GM19463 (cell line): Measurements from ENCODE around the gene POU5F2.

Experiments used
- ATAC-seq: cut with Tn5 transposase; IDR thresholded peaks from one replicate; pipeline ENCODE4 v1.9.1; 2021; ENCODE audit warnings: mild to moderate bottlenecking, moderate library complexity; ENCODE audit not compliant: unreplicated experiment

The POU5F2 gene, protein sequence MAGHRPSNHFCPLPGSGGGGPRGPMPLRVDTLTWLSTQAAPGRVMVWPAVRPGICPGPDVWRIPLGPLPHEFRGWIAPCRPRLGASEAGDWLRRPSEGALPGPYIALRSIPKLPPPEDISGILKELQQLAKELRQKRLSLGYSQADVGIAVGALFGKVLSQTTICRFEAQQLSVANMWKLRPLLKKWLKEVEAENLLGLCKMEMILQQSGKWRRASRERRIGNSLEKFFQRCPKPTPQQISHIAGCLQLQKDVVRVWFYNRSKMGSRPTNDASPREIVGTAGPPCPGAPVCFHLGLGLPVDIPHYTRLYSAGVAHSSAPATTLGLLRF

GRCh38 chr5:93741136-93741811, at the start of gene POU5F2:
Gene POU5F2 (minus strand): TSS chr5:93741600. CDS start chr5:93741563, 37 bp downstream.
- ATAC-seq, result no peak

DNA sequence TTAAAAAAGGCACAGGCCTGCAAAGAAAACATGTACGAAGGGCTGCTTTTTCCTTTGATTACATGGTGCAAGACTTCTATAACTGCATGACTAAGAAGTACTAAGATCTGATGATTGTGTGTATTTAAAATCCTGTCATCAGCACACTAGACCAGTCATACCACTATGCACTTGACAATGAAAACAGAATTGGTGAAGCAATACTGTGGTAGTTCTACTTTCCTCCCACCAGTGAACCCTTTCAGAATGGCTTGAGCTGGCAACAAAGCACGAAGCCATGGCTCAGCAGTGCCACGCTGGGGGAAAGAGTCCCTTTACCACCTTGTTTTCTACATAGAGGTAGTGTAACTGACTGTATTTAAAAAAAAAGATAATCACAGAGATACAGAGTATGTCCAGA, 49.0 kb upstream of the POU5F2 start:
- ATAC-seq, result no peak

DNA sequence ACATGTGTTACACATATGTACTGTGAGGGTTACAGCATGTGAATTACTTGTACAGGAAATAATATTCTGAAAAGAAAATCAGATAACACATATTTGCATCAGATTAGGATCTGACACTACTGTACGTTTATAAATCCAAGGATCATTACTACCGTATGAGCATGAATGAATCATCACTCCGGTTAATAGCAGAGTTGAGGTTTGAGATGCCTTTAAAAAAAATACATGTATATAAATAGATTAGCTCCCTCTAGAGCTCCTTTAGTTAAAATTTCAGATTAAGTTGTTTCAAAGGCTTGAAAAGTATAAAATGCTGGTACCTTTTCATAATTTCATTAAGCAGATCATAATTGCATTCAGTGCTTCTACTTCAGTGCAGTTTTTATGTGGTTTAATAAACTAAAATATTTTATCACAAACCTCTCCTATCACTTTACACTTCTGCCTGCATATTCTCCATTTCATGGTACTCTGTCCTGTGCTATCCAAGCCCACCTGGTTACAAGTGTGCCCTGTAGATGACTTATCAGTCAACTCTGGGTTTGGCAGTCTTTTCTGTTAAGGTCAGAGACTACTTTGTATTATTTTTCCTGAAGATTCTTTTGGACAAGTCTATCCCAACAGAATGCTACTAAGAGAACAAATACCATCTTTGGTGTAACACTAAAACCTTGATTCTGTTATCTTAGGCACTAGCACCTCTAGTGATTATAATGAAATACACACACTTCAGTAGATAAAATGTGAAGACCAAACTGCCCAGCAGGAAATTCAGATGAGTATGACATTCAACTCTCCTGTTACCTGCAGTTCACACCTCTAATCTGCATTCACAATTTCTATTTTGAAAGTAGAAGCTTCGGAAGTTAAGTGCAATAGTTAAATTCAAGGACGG, 48.0 kb upstream of the POU5F2 start:
- ATAC-seq, result no peak

DNA sequence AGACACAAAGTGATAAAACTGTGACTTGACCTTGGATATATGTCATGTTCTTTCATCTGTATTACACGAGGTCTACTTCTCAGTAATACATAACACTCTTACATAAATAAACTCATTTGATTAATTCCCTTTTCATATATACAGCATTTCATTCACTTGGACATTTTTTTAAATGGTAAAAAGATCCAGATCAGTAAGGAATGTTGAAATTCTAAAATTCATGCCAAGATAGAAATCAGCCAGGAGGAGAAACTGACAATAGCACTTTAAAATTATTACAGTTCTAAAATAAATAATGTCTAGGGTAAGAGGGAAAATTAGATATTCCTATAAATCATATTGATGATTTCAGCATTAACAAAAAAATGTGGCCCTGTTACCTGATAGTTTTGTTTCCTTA, 46.2 kb upstream of the POU5F2 start:
- no peak for ATAC-seq

GRCh38 chr5:93785475-93785874, 44.1 kb upstream of the POU5F2 start:
- no peak for ATAC-seq

DNA sequence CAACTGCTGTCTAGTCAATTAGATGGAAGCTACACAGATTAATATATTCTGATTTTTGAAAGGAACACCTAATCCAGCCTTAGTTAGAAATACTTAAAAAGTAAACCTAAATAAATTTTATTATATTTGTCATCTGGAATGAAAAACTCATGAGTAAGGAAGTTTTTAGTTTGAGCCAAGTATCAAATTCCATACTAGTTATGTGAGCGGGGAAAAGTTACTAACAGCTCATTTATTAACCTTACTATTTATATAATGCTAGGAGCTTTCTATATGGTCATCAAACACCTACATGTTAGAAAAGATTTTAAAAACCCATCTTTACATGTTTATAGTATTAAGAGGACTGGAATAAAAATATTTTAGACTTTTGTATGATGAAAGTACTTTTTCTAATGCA, 41.6 kb upstream of the POU5F2 start:
- ATAC-seq, result no peak

DNA sequence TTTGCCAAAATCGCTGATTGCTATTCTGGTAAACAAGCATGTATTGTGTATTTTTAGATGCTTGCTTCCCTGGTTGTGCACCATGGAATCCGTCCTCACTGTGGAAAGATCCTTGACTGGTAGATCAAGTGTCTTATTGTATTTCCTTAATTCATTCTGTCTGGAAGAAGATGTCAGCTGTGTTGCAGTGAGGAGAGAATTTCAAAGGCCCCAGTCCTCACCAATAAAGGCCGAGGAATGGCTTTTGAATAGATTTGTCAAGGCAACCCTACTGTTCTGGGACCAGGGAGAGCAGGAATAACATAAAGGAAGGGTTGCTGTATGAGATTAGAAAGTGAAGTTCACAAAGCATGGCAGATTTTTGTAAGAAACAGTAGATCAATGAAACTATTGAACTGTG, 36.2 kb upstream of the POU5F2 start:
- ATAC-seq, result no peak

DNA sequence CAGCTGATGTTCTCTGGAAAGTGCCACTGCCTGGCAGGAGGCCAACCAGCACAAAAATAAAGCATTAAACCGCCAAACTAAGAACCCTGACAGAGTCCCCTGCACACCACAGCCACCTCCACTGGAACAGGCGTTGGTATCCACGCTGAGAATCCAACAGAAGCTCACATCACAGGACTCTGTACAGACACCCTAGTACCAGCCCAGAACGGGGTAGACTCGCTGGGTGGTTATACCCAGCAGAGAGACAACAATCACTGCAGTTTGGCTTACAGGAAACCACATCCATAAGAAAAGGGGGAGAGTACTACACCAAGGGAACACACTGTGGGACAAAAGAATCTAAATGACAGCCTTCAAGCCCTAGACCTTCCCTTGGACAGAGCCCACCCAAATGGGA, 15.0 kb upstream of the POU5F2 start:
- ATAC-seq, result no peak

DNA sequence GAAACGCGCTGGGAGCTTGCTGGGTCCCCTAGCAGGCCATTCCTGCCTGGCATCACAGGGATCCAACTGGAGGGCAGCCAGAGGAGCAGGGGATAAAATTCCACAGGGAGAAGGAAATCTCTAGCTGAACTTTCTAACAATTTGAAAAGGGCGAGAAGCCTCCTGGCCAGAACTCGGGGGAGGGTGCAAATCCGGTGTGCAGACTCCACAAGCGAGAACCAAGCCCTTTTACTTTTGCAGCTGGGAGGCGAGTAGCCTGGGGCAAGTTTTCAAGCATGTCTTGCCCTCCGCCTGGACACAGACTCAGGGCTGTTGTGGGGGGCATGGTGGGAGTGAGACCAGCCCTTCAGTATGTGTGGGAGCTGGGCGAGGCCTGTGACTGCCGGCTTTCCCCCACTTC, 14.3 kb upstream of the POU5F2 start:
- no peak for ATAC-seq

DNA sequence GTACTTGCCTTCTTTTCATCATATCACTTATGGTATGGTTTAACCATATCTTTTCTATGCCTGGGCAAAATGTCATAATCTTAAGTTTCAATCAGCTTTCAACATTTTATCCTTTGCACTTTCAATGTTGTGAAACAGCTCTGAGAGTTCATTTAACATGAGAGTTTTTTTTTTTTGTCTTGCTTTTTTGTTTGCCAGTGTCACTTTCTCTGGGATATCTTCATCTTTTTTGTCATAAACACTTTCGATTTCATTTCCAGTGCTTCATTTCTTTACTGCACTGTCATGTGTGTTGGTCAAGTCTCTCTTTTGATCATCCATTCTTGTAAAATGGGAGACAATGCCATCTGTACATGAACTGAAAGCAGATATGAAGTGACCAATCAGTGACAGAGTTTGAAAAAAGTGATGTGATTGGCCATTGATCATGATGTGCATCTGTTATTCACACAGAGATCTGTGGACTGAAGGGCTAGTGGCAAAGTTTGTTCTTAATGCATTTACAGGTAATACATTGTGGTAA, 7.5 kb upstream of the POU5F2 start:
- no peak for ATAC-seq

GRCh38 chr5:93746406-93747056, 5.1 kb upstream of the POU5F2 start:
- no peak for ATAC-seq

DNA sequence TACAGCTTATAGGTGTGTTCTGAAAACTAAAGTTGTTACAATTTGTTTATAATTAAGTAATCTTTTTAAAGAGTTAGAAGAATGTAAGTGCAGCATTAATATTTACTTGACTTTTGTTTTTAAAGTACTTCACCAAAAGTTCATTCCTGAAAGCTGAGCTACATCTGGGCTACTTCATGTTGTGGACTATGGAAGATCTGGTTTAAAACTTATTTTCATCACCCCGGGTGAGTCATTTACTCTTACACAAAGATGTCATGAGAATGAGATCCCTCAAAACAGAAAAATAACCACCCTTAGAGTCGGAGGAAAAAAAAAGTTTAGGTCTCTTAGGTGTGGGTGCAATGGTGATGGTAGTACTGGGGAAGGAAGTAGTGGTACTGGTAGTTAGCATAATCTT, 5.1 kb downstream of the POU5F2 start:
- ATAC-seq, result no peak

GRCh38 chr5:93735378-93735777, 6.0 kb downstream of the POU5F2 start:
- ATAC-seq, result no peak

DNA sequence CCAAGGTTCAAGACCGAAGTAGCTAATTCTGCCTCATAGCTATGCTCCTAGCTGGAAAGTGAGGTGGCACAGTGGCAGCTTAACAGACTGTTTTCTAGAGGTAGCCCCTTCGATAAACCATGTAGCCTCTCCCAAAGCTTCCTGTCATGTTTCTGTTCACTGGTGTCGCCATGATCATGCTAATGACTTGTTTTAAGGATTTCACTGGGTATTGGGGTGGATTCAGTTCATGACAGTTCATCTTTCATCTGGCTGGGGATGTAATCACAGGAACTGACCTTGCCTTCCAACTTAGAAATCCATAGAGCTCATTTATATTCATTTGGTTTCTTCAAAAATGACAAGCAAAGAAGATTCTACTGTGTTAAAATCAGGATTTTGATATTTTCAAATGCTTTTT, 9.4 kb downstream of the POU5F2 start:
- ATAC-seq, result no peak

DNA sequence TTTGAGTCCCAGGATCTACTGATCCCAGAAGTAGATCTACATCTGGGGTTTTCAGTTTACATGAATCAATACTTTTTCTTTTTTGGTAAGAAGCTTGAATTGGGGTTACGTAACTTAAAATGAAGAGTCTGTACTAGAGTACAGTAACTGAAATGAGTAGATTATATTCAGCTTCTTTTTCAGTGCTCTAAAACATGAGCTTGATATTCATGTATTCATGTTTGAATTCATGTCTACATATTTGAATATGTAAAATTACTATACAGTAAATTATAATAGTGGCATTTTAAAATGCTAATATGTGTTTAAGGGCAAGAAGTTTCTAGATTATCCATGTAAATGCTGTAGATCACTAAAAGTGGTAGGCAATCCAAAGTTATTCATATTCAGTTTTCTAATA, 14.8 kb downstream of the POU5F2 start:
- no peak for ATAC-seq

DNA sequence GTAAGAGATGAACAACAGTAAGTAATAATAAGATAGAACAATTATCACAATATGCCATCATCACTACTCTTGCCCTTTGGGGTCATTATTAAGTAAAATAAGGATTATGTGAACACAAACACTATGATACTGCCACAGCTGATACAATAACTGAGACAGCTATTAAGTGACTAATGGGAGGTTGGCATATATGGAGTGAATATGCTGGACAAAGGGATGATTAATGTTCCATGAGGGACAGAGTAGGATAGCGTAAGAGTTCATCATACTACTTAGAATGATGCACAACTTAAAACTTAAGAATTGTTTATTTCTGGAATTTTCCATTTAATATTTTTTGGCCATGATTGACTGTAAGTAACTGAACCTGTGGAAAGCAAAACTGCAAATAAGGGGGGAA, 16.6 kb downstream of the POU5F2 start:
- no peak for ATAC-seq

DNA sequence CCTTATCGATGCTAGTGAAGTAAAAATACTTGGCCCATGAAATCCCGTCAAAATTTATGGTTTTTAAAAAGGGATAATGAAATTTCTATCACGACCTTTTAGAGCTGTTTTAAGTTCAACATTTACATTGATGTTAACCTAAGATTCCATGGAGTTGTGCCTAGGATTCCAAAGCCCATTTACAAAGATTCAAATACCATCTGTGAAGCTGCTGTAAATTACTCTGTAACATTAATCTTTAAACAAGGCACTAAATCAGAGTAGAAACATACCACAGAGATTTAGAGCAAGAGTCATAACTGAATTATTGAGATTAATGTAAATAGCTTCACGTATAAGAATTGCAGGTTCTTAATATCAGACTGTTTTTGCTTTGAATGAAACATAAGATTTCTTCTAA, 17.7 kb downstream of the POU5F2 start:
- ATAC-seq, result no peak

DNA sequence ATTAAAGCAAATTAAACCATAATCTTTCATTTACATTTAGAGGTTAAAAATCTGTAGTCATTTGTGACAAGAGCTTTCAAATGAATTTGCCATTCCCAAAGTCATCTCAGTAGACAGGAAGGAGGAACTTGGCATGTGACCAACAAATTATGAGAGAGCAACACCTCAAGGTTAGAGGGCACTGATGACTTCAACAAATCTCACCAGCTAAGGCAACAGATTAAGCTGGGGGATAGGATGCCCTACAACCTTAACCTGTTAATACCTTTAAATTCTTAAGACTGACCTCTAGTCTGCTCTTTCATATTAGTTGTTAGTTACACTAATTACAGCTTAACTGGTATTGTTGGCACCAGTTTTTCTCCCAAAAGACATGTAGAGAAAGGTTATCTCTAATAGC, 18.4 kb downstream of the POU5F2 start:
- ATAC-seq, result no peak

GRCh38 chr5:93722588-93722987, 18.8 kb downstream of the POU5F2 start:
- ATAC-seq, result no peak

DNA sequence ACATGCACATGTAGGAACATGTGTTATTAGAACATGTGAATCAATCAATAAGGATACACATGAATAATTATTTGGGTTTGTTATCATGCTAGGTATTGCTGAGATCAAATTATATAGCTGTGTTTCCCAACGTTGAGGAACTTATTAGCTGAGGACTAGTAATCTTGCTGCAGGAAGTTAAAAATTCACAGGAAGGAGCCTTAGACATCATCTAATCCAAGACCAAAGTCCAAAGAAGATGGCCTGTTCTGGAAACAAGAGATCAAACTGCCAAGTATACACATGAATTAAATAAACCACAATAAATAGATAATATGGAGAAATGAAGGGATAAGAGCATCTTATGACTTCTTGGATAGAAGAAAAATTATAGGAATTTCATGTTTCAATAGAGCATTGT, 19.9 kb downstream of the POU5F2 start:
- ATAC-seq, result no peak

GRCh38 chr5:93721071-93721470, 20.3 kb downstream of the POU5F2 start:
- ATAC-seq, result no peak
